AG10803 (cell line): ENCODE results near the gene PPP1R9A.

Experiments used
- DNase-seq: peaks from one replicate; pipeline ENCODE4 v3.0.0; 2010; ENCODE audit warnings: low read depth
- H3K4me3 ChIP-seq: 2 replicates; pipeline ENCODE4 v1.5.1; 2011; ENCODE audit warnings: mild to moderate bottlenecking, low read length, control low read depth
- CTCF ChIP-seq: conservative IDR thresholded peaks from 2 replicates; pipeline ENCODE4 v1.5.1; 2011; ENCODE audit warnings: mild to moderate bottlenecking, low read length, control low read depth, inconsistent platforms

The PPP1R9A gene

GRCh38 chr7:94933256-94933990 is 26.0 kb downstream of the PPP1R9A start:
- no peak overlapping the region for H3K4me3 ChIP-seq
- DNase-seq: no peak
- no peak for TF ChIP-seq CTCF

GRCh38 chr7:94939395-94939794 is 32.0 kb downstream of the PPP1R9A start:
- DNase-seq: no peak
- TF ChIP-seq CTCF: no peak
- no peak overlapping the region for H3K4me3 ChIP-seq

- no peak for DNase-seq
- TF ChIP-seq CTCF: no peak
- H3K4me3 ChIP-seq: no peak overlapping the region
Observed at GRCh38 chr7:94940241-94940640, 32.8 kb downstream of the PPP1R9A start.

GRCh38 chr7:94941844-94942632 is 34.6 kb downstream of the PPP1R9A start:
- DNase-seq: no peak
- no peak for TF ChIP-seq CTCF
- H3K4me3 ChIP-seq: no peak overlapping the region

GRCh38 chr7:94943134-94943533 is 35.7 kb downstream of the PPP1R9A start:
- H3K4me3 ChIP-seq: no peak overlapping the region
- no peak for DNase-seq
- TF ChIP-seq CTCF: no peak

- no peak for DNase-seq
- no peak overlapping the region for H3K4me3 ChIP-seq
- no peak for TF ChIP-seq CTCF
Observed at GRCh38 chr7:94949532-94949931, 42.1 kb downstream of the PPP1R9A start.

- no peak for TF ChIP-seq CTCF
- no peak overlapping the region for H3K4me3 ChIP-seq
- no peak for DNase-seq
Observed at GRCh38 chr7:94955807-94956206, 48.4 kb downstream of the PPP1R9A start.
